H1 (cell line): ENCODE data around the gene CCDC92B.

ENCODE experiments used
- ASH2L ChIP-seq: fragments of 200-600, 300-600 bp; sonication (generic); IDR thresholded peaks from one replicate; pipeline ENCODE4 v1.7.1; 2017; ENCODE audit warnings: low read length
- CEBPB ChIP-seq: IDR thresholded peaks from 2 replicates; pipeline ENCODE4 v1.6.1; 2012; ENCODE audit warnings: low read depth, low read length
- CHD2 ChIP-seq: IDR thresholded peaks from 2 replicates; pipeline ENCODE4 v1.6.1; 2012; ENCODE audit warnings: low read length, improper control_type of control experiment
- EGR1 ChIP-seq: IDR thresholded peaks from 2 replicates; pipeline ENCODE4 v1.6.1; 2011; ENCODE audit warnings: low read depth, low read length, borderline replicate concordance
- EZH2 ChIP-seq: fragments of 200-600 bp; sonication (generic); IDR thresholded peaks from 2 replicates; pipeline ENCODE4 v1.7.1; 2012; ENCODE audit warnings: low read depth, mild to moderate bottlenecking, moderate library complexity, low read length, inconsistent platforms; ENCODE audit not compliant: severe bottlenecking
- POLR2A ChIP-seq, 2 experiments: IDR thresholded peaks; 1 replicate in 1 of 2; 2 replicates in 1 of 2; pipeline ENCODE4 v1.6.1; 2011; ENCODE audit warnings: low read depth in 2 of 2, low read length in 2 of 2, mild to moderate bottlenecking in 2 of 2; ENCODE audit errors: control extremely low read depth in 1 of 2
- RFX5 ChIP-seq: IDR thresholded peaks from 2 replicates; pipeline ENCODE4 v1.6.1; 2011; ENCODE audit warnings: low read depth, low read length, improper control_type of control experiment, borderline replicate concordance
- SIN3A ChIP-seq, 2 experiments: IDR thresholded peaks in 1 of 2; conservative IDR thresholded peaks in 1 of 2; 2 replicates each; pipeline ENCODE4 v1.6.1; 2011 to 2012; ENCODE audit warnings: low read length in 2 of 2, improper control_type of control experiment in 1 of 2, low read depth in 1 of 2, mild to moderate bottlenecking in 1 of 2
- SIX5 ChIP-seq: IDR thresholded peaks from 2 replicates; pipeline ENCODE4 v1.6.1; 2011; ENCODE audit warnings: mild to moderate bottlenecking, low read depth, low read length
- TF ChIP-seq, protein P1 (sequence below), 3 experiments: IDR thresholded peaks; 1 replicate in 2 of 3; 2 replicates in 1 of 3; pipeline versions ENCODE4 v1.5.1 to v1.6.1; 2011; ENCODE audit warnings: low read length in 3 of 3, mild to moderate bottlenecking in 3 of 3, inconsistent platforms in 2 of 3, low read depth in 1 of 3, moderate library complexity in 1 of 3; ENCODE audit not compliant: insufficient read depth in 1 of 3; ENCODE audit errors: control extremely low read depth in 1 of 3

DNA sequence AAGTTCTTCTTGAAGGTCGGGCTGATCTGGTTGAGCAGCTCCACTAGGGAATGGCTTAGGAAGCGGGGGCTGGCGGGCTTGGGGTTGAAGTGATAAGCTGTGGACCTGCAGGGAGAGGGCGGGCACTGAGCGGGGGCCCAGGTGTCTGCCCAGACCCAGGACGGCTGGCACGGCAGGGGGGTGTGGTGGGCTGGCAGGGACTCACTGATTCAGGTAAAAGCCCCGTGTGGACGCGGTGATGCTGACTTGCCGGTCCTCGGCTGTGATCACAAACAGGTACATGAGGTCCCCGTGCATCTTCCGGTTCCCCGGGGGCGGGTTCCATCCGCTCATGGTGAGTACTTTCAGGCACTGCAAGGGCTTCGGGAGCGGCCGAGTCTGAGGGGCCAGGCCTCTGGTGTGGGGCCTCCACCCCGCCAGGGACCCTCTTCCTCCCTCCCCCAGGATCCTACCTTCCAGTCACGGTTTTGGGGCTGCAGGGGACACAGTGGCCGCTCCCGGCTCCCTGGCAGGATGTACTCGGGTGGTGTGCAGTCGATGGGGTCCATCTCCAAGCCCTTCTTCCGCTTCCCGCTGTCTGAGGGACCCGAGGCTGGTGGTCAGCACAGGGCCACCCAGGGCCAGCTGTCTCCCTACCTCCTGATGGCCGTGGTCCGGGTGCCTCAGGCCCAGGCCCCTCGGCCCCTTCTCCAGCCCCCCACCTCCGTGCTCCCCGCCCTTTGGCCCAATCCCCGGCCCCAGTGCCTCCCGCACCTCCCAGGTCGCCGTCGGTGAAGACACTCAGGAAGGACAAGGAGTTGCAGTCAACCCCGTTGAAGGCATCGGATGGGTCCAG, 48.1 kb downstream of the CCDC92B start:
- TF ChIP-seq EZH2, result no peak
- TF ChIP-seq RFX5, result no peak
- TF ChIP-seq POLR2A (IDR thresholded peaks at IDR 0.05; ENCODE audit: control extremely low read depth in 1 of 2, low read depth in 2 of 2, low read length in 2 of 2), result no peak
- TF ChIP-seq EGR1, result no peak
- no peak for TF ChIP-seq SIX5
- no peak for TF ChIP-seq CHD2
- TF ChIP-seq SIN3A (conservative IDR thresholded peaks at IDR 0.05 in 1 of 2, IDR thresholded peaks at IDR 0.05 in 1 of 2; ENCODE audit: low read depth in 1 of 2, low read length in 2 of 2), result no peak
- TF ChIP-seq, protein P1, sequence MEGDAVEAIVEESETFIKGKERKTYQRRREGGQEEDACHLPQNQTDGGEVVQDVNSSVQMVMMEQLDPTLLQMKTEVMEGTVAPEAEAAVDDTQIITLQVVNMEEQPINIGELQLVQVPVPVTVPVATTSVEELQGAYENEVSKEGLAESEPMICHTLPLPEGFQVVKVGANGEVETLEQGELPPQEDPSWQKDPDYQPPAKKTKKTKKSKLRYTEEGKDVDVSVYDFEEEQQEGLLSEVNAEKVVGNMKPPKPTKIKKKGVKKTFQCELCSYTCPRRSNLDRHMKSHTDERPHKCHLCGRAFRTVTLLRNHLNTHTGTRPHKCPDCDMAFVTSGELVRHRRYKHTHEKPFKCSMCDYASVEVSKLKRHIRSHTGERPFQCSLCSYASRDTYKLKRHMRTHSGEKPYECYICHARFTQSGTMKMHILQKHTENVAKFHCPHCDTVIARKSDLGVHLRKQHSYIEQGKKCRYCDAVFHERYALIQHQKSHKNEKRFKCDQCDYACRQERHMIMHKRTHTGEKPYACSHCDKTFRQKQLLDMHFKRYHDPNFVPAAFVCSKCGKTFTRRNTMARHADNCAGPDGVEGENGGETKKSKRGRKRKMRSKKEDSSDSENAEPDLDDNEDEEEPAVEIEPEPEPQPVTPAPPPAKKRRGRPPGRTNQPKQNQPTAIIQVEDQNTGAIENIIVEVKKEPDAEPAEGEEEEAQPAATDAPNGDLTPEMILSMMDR (IDR thresholded peaks at IDR 0.05; ENCODE audit: control extremely low read depth in 1 of 3, insufficient read depth in 1 of 3, low read depth in 1 of 3, low read length in 3 of 3), result no peak
- TF ChIP-seq ASH2L, result no peak
- no peak for TF ChIP-seq CEBPB
